ENCODE data around the gene SOCS7. TPM values are rescaled to one million over a fixed set of nuclear protein-coding genes. Genes with fewer than 3 reads are reported as not detected.

Gene SOCS7
- total and polyA plus RNA-seq, 2 experiments from 2014 or later: 5.0 to 29.2 TPM

DNA sequence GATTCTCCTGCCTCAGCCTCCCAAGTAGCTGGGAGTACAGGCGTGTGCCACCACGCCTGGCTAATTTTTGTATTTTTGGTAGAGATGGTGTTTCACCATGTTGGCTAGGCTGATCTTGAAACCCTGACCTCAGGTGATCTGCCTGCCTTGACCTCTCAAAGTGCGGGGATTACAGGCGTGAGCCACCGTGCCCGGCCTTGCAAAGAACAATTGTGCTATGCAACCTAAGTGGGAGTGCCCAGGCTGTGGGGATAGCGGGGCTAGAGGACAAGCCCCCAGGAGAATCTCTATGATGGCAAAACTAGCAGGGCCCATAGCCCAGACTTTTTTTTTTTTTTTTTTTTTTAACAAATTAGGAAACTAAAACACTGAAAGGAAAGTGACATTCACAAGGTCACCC is 5.9 kb upstream of the SOCS7 start:
- ATAC-seq (no peak), DNase-seq (ENCODE audit: low spot score) (no peak)
- H3K27ac ChIP-seq (ENCODE audit: low read depth): no peak overlapping the region
- no peaks in the 10 kb centered on the region for H3K79me2 ChIP-seq (replicated peaks; ENCODE audit: insufficient read depth)
- peaks cover 19% of the 10 kb centered on the region for H3K27me3 Mint-ChIP-seq (ENCODE audit: insufficient read depth, low read depth, poor library complexity)
- no peaks in the 10 kb centered on the region for H4K20me1 ChIP-seq (replicated peaks; ENCODE audit: insufficient read depth)
- no peaks in the 10 kb centered on the region for H3K9me2 ChIP-seq (ENCODE audit: insufficient read depth)
- no peak overlapping the region for H3K4me3 ChIP-seq
- H3K4me2 ChIP-seq: no peak overlapping the region
- H3K4me3 Mint-ChIP-seq: no peak overlapping the region
- no peak overlapping the region for H2AFZ ChIP-seq
- no peaks in the 10 kb centered on the region for H3K36me3 ChIP-seq (ENCODE audit: insufficient read depth)
- peaks cover 12% of the 10 kb centered on the region; the same call in 1 of the 2 replicates for H3F3A ChIP-seq (replicated peaks; ENCODE audit: low read depth)
- H3K27me3 ChIP-seq (ENCODE audit: insufficient read depth): no peaks in the 10 kb centered on the region
- no peak overlapping the region for H3K27ac Mint-ChIP-seq
- peaks cover 18% of the 10 kb centered on the region for H3K4me1 ChIP-seq (ENCODE audit: insufficient read depth)
- H3K4me1 Mint-ChIP-seq: peaks cover 30% of the 10 kb centered on the region
- H3K9me3 Mint-ChIP-seq: no peaks in the 10 kb centered on the region
- no peaks in the 10 kb centered on the region for H3K36me3 Mint-ChIP-seq (ENCODE audit: low read depth)
- TF ChIP-seq EZH2phosphoT487 (IDR thresholded peaks at IDR 0.05; ENCODE audit: unreplicated experiment): no peak
- TF ChIP-seq, protein P1, sequence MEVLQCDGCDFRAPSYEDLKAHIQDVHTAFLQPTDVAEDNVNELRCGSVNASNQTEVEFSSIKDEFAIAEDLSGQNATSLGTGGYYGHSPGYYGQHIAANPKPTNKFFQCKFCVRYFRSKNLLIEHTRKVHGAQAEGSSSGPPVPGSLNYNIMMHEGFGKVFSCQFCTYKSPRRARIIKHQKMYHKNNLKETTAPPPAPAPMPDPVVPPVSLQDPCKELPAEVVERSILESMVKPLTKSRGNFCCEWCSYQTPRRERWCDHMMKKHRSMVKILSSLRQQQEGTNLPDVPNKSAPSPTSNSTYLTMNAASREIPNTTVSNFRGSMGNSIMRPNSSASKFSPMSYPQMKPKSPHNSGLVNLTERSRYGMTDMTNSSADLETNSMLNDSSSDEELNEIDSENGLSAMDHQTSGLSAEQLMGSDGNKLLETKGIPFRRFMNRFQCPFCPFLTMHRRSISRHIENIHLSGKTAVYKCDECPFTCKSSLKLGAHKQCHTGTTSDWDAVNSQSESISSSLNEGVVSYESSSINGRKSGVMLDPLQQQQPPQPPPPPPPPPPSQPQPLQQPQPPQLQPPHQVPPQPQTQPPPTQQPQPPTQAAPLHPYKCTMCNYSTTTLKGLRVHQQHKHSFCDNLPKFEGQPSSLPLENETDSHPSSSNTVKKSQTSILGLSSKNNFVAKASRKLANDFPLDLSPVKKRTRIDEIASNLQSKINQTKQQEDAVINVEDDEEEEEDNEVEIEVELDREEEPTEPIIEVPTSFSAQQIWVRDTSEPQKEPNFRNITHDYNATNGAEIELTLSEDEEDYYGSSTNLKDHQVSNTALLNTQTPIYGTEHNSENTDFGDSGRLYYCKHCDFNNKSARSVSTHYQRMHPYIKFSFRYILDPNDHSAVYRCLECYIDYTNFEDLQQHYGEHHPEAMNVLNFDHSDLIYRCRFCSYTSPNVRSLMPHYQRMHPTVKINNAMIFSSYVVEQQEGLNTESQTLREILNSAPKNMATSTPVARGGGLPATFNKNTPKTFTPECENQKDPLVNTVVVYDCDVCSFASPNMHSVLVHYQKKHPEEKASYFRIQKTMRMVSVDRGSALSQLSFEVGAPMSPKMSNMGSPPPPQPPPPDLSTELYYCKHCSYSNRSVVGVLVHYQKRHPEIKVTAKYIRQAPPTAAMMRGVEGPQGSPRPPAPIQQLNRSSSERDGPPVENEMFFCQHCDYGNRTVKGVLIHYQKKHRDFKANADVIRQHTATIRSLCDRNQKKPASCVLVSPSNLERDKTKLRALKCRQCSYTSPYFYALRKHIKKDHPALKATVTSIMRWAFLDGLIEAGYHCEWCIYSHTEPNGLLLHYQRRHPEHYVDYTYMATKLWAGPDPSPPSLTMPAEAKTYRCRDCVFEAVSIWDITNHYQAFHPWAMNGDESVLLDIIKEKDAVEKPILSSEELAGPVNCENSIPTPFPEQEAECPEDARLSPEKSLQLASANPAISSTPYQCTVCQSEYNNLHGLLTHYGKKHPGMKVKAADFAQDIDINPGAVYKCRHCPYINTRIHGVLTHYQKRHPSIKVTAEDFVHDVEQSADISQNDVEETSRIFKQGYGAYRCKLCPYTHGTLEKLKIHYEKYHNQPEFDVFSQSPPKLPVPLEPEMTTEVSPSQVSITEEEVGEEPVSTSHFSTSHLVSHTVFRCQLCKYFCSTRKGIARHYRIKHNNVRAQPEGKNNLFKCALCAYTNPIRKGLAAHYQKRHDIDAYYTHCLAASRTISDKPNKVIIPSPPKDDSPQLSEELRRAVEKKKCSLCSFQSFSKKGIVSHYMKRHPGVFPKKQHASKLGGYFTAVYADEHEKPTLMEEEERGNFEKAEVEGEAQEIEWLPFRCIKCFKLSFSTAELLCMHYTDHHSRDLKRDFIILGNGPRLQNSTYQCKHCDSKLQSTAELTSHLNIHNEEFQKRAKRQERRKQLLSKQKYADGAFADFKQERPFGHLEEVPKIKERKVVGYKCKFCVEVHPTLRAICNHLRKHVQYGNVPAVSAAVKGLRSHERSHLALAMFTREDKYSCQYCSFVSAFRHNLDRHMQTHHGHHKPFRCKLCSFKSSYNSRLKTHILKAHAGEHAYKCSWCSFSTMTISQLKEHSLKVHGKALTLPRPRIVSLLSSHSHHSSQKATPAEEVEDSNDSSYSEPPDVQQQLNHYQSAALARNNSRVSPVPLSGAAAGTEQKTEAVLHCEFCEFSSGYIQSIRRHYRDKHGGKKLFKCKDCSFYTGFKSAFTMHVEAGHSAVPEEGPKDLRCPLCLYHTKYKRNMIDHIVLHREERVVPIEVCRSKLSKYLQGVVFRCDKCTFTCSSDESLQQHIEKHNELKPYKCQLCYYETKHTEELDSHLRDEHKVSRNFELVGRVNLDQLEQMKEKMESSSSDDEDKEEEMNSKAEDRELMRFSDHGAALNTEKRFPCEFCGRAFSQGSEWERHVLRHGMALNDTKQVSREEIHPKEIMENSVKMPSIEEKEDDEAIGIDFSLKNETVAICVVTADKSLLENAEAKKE (CRISPR knock-in tag; IDR thresholded peaks at IDR 0.05): no peak
- no peak for TF ChIP-seq NANOG (IDR thresholded peaks at IDR 0.05; ENCODE audit: borderline replicate concordance)
- TF ChIP-seq POLR2AphosphoS5 (IDR thresholded peaks at IDR 0.05; ENCODE audit: low read depth): no peak
- TF ChIP-seq, protein P2, sequence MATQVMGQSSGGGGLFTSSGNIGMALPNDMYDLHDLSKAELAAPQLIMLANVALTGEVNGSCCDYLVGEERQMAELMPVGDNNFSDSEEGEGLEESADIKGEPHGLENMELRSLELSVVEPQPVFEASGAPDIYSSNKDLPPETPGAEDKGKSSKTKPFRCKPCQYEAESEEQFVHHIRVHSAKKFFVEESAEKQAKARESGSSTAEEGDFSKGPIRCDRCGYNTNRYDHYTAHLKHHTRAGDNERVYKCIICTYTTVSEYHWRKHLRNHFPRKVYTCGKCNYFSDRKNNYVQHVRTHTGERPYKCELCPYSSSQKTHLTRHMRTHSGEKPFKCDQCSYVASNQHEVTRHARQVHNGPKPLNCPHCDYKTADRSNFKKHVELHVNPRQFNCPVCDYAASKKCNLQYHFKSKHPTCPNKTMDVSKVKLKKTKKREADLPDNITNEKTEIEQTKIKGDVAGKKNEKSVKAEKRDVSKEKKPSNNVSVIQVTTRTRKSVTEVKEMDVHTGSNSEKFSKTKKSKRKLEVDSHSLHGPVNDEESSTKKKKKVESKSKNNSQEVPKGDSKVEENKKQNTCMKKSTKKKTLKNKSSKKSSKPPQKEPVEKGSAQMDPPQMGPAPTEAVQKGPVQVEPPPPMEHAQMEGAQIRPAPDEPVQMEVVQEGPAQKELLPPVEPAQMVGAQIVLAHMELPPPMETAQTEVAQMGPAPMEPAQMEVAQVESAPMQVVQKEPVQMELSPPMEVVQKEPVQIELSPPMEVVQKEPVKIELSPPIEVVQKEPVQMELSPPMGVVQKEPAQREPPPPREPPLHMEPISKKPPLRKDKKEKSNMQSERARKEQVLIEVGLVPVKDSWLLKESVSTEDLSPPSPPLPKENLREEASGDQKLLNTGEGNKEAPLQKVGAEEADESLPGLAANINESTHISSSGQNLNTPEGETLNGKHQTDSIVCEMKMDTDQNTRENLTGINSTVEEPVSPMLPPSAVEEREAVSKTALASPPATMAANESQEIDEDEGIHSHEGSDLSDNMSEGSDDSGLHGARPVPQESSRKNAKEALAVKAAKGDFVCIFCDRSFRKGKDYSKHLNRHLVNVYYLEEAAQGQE (IDR thresholded peaks at IDR 0.05; ENCODE audit: unreplicated experiment): no peak
- TF ChIP-seq ZNF114 (CRISPR knock-in tag; IDR thresholded peaks at IDR 0.05): no peak
- TF ChIP-seq ZNF331 (CRISPR knock-in tag; IDR thresholded peaks at IDR 0.05; ENCODE audit: low read depth): no peak
- TF ChIP-seq CREB1 (CRISPR knock-in tag; IDR thresholded peaks at IDR 0.05; ENCODE audit: low read depth): no peak
- no peak for TF ChIP-seq STAT1 (IDR thresholded peaks at IDR 0.05; ENCODE audit: unreplicated experiment)
- TF ChIP-seq, protein P3, sequence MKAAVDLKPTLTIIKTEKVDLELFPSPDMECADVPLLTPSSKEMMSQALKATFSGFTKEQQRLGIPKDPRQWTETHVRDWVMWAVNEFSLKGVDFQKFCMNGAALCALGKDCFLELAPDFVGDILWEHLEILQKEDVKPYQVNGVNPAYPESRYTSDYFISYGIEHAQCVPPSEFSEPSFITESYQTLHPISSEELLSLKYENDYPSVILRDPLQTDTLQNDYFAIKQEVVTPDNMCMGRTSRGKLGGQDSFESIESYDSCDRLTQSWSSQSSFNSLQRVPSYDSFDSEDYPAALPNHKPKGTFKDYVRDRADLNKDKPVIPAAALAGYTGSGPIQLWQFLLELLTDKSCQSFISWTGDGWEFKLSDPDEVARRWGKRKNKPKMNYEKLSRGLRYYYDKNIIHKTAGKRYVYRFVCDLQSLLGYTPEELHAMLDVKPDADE (IDR thresholded peaks at IDR 0.05): no peak
- TF ChIP-seq EZH2 (IDR thresholded peaks at IDR 0.05; ENCODE audit: low read depth, unreplicated experiment): no peak
- TF ChIP-seq JUNB (IDR thresholded peaks at IDR 0.05; ENCODE audit: unreplicated experiment): no peak
